Mucosa of gallbladder (tissue), 1 donor: ENCODE measurements around the gene SSC5D. TPM values are rescaled to one million over a fixed set of nuclear protein-coding genes. Genes with fewer than 3 reads are reported as not detected.

Experiments
- DNase-seq: peaks from one replicate; pipeline ENCODE4 v3.0.0-alpha.2; 2020; ENCODE audit warnings: low spot score
- total RNA-seq: library from RNA; stranded (reverse); gene quantifications from one replicate; pipeline ENCODE4 v1.2.1, GENCODE V29; 2021
- donor health status: DM: no; HTN: no; CAD: no.

The SSC5D gene
- total RNA-seq, 1 donor from 2014 or later, result 49.7 TPM

GRCh38 chr19:55455576-55456235 lies 32.5 kb upstream of the SSC5D start:
- DNase-seq, result no peak

- DNase-seq, result no peak
Observed at GRCh38 chr19:55456347-55456746, 31.9 kb upstream of the SSC5D start.

- DNase-seq, result no peak
Observed at GRCh38 chr19:55457683-55458457, 30.4 kb upstream of the SSC5D start.

GRCh38 chr19:55459551-55459949 lies 28.7 kb upstream of the SSC5D start:
- DNase-seq, result no peak

- DNase-seq, result no peak
Observed at GRCh38 chr19:55459950-55460657, 28.1 kb upstream of the SSC5D start.

GRCh38 chr19:55460670-55461258 lies 27.5 kb upstream of the SSC5D start:
- peak; percentile 81 for DNase-seq

- peak; percentile 100 for DNase-seq
Observed at GRCh38 chr19:55461259-55461973, 26.8 kb upstream of the SSC5D start, which contains the start of gene ISOC2. TSS of gene ISOC2 (minus strand) at chr19:55461642. CDS start at chr19:55456486, 5,156 bp downstream.

- DNase-seq, result no peak
Observed at GRCh38 chr19:55461974-55462626, 26.1 kb upstream of the SSC5D start.

- DNase-seq, result no peak
Observed at GRCh38 chr19:55462722-55463121, 25.5 kb upstream of the SSC5D start.

GRCh38 chr19:55463583-55464031 lies 24.6 kb upstream of the SSC5D start:
- DNase-seq, result no peak

GRCh38 chr19:55464039-55464661 lies 24.1 kb upstream of the SSC5D start:
- no peak for DNase-seq

GRCh38 chr19:55464662-55465054 lies 23.6 kb upstream of the SSC5D start, which contains the start of gene C19orf85:
TSS of gene C19orf85 (minus strand) at chr19:55464751. CDS start at chr19:55464554, 197 bp downstream.
- DNase-seq, result no peak

- no peak for DNase-seq
Observed at GRCh38 chr19:55465460-55466240, 22.6 kb upstream of the SSC5D start.

- DNase-seq, result no peak
Observed at GRCh38 chr19:55466241-55466614, 22.0 kb upstream of the SSC5D start.

- DNase-seq, result peak; percentile 53
Observed at GRCh38 chr19:55467236-55468053, 20.8 kb upstream of the SSC5D start.

GRCh38 chr19:55468054-55468393 lies 20.2 kb upstream of the SSC5D start:
- no peak for DNase-seq

GRCh38 chr19:55471266-55471665 lies 17.0 kb upstream of the SSC5D start:
- DNase-seq, result no peak

GRCh38 chr19:55472463-55472862 lies 15.8 kb upstream of the SSC5D start:
- no peak for DNase-seq
